T-helper 1 cell treated with Interleukin-12 subunit alpha and Interleukin-12 subunit beta and Interleukin-4 antibody, amounts not matched to agents 30 μg/mL and 1 μg/mL, for 36 hours (primary cell): Measurements from ENCODE around the gene SPEM2.
"Not testable (repeated sequence)": the region's sequence is repeated elsewhere in the genome, so short reads cannot be mapped to it uniquely, and the experiment has no call there.

ENCODE experiments used
- H3K27ac Mint-ChIP-seq: one replicate; pipeline ENCODE4 v1.8.0; 2021; ENCODE audit warnings: mild to moderate bottlenecking, mixed read lengths
- H3K27me3 Mint-ChIP-seq: one replicate; pipeline ENCODE4 v1.8.0; 2021; ENCODE audit warnings: low read depth, mixed read lengths
- H3K36me3 Mint-ChIP-seq: one replicate; pipeline ENCODE4 v1.8.0; 2021; ENCODE audit warnings: low read depth, mixed read lengths
- H3K4me1 Mint-ChIP-seq: one replicate; pipeline ENCODE4 v1.8.0; 2021; ENCODE audit warnings: low read depth, mixed read lengths
- H3K4me3 Mint-ChIP-seq: one replicate; pipeline ENCODE4 v1.8.0; 2021; ENCODE audit warnings: mild to moderate bottlenecking, moderate library complexity, mixed read lengths
- H3K9me3 Mint-ChIP-seq: one replicate; pipeline ENCODE4 v1.8.0; 2021; ENCODE audit warnings: mixed read lengths

Gene SPEM2

DNA sequence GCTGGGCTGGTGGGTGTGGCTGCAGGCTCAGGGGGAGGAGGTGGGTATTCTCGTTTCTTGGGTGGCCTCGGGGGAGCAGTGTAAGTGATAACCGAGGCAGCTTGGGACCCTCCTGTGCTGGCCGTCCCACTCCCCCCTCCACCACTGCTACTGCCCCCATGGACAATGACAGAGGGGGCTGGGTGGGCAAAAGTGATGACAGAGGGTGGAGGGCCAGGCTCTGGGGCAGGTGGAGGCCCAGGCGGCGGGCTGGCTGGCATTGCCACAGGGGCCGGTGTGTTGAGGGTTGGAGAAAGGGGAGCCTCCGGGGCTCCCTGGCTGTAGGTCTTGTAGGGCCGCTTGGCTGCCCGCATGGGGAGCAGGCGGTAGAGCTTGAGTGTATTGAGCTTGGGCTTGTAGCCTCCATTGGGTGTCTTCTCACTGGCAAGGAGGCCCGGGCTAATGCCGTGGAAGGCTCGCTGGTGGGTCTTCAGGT, 38.0 kb downstream of the SPEM2 start:
- H3K4me1 Mint-ChIP-seq, result peaks cover 3% of the 10 kb centered on the region
- no peaks in the 10 kb centered on the region for H3K27me3 Mint-ChIP-seq
- H3K27ac Mint-ChIP-seq, result no peak overlapping the region
- no peaks in the 10 kb centered on the region for H3K9me3 Mint-ChIP-seq
- no peak overlapping the region for H3K4me3 Mint-ChIP-seq
- H3K36me3 Mint-ChIP-seq, result peaks cover 27% of the 10 kb centered on the region

DNA sequence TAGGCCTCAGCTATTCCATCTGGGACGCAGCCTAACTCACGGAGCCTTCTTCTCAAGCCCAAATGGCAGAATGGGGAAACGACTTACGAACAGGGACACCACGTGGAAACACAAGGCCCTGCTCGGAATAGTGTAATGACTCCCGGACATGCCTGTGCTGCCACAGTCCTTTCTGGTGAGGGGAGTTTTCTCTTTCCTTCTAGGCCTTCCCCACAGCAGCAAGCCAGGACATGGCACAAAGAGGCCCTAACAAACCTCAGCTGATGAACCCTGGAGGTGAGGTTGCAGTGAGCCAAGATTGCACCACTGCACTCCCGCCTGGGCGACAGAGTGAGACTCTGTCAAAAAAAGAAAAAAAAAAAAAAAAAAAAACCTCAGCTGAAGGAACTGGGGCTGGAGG, 38.7 kb downstream of the SPEM2 start:
- Mint-ChIP-seq H3K36me3 (peaks cover 26% of the 10 kb centered on the region), H3K4me3 (no peak overlapping the region), H3K4me1 (peaks cover 2% of the 10 kb centered on the region), H3K9me3 (no peaks in the 10 kb centered on the region), H3K27me3 (no peaks in the 10 kb centered on the region), H3K27ac (no peak overlapping the region)

DNA sequence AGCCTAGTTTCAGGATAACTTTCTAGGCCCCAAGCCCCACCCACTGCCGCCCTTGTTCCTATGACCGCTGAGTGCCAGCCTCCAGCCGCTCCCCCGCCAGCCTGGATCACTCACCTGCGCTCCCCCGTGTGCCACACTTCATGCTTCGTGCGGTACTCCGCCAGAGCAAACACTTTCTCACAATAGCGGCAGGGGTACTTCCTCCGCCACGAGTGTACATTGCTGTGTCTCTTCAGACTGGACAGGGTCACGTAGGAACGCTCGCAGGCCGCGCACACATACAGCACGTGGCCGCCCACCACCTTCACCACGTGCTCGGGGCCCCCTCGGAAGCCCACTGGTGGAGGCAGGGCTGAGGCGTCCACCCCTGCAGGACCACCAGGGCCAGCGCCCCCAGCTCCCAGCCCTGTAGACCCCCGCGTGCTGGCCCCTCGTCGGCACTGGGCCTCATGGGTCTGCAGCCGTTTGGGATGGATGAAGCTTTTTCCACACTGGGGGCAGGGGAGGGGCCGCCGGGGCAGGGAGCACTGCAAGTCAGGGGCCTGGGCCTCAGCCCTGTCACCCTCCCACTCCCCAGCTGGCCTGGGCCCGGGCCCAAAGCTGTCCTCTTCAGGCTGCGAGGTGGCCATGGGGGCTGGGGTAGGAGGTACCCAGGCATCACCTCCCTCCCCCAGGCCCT, 40.3 kb downstream of the SPEM2 start:
- Mint-ChIP-seq H3K4me1 (no peaks in the 10 kb centered on the region), H3K27me3 (no peaks in the 10 kb centered on the region), H3K4me3 (no peak overlapping the region), H3K27ac (no peak overlapping the region), H3K36me3 (peaks cover 19% of the 10 kb centered on the region), H3K9me3 (no peaks in the 10 kb centered on the region)

DNA sequence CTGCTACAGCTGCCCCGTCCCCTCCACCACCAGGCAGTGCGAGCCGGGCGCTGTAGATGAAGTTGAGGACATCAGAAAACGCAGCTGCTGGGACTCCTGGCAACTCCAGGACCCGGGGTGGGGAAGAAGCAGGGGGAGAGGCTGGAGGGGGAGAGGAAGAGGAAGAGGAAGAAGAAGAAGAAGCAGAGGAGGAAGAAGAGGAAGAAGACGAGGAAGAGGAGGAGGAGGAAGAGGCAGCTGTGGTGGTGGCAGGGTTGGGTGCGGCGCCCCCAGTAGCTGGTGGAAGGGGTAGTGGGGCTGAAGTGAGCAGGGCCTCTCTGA, 40.9 kb downstream of the SPEM2 start:
- no peak overlapping the region for H3K27ac Mint-ChIP-seq
- no peaks in the 10 kb centered on the region for H3K9me3 Mint-ChIP-seq
- no peaks in the 10 kb centered on the region for H3K27me3 Mint-ChIP-seq
- no peaks in the 10 kb centered on the region for H3K4me1 Mint-ChIP-seq
- no peak overlapping the region for H3K4me3 Mint-ChIP-seq
- peaks cover 14% of the 10 kb centered on the region for H3K36me3 Mint-ChIP-seq

DNA sequence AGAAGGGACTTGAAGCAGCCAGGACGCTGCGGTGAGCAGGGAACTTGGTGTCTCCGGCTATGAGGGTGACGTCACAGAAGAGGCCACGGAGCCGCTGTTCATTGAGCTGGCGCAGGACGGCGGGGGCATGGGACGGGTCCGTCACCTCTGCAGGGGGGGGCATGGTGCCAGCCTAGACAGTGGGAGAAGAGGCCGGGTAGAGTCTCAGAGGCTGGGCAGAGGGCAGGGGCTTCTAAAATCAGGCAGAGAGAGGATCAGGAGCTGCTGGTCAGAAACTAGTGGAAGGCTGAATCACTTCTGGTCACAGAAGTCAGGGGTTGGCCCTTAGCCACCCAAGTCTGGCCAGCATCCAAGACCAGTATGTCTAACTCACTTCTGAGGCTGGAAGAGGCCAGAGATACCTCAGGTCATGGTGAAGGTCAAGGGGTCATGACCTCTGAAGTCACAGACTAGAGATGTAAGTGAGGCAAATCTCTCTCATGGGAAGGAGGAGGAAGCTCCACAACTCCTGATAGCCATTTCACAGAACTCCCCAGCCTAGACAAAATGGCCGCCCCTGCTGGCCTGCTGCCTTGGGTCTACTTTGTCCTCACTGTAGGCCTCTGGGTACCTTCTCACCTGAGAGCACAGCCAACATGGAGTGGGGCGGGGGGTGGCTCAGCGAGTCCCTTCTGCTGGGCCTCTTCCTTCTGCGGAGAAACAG, 41.4 kb downstream of the SPEM2 start:
- Mint-ChIP-seq H3K4me1 (peaks cover 4% of the 10 kb centered on the region), H3K4me3 (no peak overlapping the region), H3K36me3 (peaks cover 12% of the 10 kb centered on the region), H3K9me3 (no peaks in the 10 kb centered on the region), H3K27me3 (no peaks in the 10 kb centered on the region), H3K27ac (no peak overlapping the region)

DNA sequence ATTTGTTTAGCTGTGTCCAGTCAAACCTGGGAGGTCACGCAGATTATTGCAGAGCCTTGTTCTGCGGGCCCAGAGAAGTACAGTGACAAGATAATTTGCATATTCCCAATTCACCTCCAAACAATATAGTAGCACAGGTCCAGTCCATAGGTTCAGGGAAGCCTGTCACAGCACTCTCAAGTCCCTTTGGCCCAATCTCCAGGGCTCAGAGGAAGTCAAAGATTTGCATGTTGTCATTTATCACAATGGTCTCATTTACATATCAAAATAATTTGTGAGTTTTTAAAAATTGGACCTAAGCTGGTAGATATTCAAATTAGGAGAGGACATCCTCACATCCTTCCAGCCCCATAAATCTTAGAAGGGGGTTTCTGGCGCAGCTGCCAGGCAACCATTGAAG, 42.1 kb downstream of the SPEM2 start:
- H3K9me3 Mint-ChIP-seq, result no peaks in the 10 kb centered on the region
- peaks cover 8% of the 10 kb centered on the region for H3K4me1 Mint-ChIP-seq
- H3K27me3 Mint-ChIP-seq, result no peaks in the 10 kb centered on the region
- peaks cover 12% of the 10 kb centered on the region for H3K36me3 Mint-ChIP-seq
- no peak overlapping the region for H3K27ac Mint-ChIP-seq
- no peak overlapping the region for H3K4me3 Mint-ChIP-seq

DNA sequence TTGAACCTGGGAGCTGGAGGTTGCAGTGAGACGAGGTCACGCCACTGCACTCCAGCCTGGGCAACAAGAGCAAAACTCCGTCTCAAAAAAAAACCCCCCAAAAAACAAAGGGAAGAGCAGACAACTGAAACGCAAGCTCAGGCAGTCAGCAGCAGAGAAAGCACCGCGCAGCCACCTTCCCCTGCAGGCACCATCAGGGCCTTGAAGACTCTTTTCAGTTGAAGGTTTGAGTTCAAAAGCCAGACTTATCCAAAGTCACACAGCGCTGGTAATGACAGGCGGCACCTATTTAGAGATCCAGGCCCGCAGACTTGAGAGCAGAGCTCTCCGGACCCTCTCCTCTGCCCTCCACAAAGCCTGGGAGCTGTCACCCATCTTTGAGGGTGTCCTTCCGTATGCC, 42.9 kb downstream of the SPEM2 start:
- no peak overlapping the region for H3K4me3 Mint-ChIP-seq
- H3K9me3 Mint-ChIP-seq, result no peaks in the 10 kb centered on the region
- H3K36me3 Mint-ChIP-seq, result peaks cover 10% of the 10 kb centered on the region
- no peak overlapping the region for H3K27ac Mint-ChIP-seq
- H3K27me3 Mint-ChIP-seq, result no peaks in the 10 kb centered on the region
- H3K4me1 Mint-ChIP-seq, result peaks cover 8% of the 10 kb centered on the region

DNA sequence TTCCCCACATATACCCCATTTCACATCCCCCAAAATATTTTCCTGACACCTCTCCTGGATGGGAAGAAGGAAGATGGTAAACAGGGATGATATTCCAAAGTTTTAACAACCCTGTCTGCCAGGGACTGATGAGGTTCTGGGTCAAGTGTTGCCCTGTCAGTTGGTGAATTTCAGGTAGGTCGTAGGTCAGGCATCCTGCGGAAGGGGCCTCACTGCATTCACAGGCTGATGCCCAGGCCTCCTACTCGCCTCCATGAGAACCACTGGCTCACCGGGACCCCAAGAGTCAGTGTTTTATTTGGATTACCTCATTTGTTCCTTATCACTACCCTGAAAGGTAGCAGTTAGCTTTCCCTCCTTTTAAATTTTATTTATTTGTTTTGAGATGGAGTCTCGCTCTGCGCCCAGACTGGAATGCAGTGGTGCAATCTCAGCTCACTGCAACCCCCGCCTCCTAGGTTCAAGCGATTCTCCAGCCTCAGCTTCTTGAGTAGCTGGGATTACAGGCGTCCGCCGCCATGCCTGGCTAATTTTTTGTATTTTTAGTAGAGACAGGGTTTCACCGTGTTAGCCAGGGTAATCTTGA, 43.5 kb downstream of the SPEM2 start:
- no peak overlapping the region for H3K27ac Mint-ChIP-seq
- H3K27me3 Mint-ChIP-seq, result no peaks in the 10 kb centered on the region
- H3K4me1 Mint-ChIP-seq, result peaks cover 8% of the 10 kb centered on the region
- H3K4me3 Mint-ChIP-seq, result no peak overlapping the region
- no peaks in the 10 kb centered on the region for H3K9me3 Mint-ChIP-seq
- H3K36me3 Mint-ChIP-seq, result peaks cover 10% of the 10 kb centered on the region

DNA sequence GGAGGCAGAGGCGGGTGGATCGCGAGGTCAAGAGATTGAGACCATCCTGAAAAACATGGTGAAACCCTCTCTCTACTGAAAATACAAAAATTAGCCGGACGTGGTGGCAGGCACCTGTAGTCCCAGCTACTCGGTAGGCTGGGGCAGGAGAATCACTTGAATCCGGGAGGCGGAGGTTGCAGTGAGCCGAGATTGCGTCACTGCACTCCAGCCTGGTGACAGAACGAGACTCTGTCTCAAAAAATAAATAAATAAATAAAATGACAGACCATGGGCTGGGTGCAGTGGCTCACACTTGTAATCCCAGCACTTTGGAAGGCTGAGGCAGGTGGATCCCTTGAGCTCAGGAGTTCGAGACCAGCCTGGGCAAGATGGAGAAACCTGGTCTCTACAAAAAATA, 44.4 kb downstream of the SPEM2 start:
- not testable (repeated sequence) for H3K9me3 Mint-ChIP-seq, H3K36me3 Mint-ChIP-seq, H3K27me3 Mint-ChIP-seq, H3K4me1 Mint-ChIP-seq, H3K4me3 Mint-ChIP-seq, H3K27ac Mint-ChIP-seq

DNA sequence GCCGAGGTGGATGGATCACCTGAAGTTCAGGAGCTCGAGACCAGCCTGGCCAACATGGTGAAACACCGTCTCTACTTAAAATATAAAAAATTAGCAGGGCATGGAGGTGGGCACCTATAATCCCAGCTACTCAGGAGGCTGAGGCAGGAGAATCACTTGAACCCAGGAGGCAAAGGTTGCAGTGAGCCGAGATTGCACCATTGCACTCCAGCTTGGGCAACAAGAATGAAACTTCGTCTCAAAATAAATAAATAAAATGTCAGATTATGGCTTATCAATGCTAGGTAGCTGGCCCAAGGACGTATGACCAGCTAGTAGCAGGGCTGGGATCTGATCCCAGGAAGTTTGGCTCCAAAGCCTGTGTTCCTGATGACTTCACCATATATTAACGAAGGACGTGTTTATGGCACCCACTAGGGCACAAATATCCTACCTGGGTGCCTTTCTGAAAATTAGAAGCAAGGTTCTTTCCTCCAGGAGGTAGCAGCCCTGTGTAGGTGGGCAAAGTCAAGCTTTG, 45.1 kb downstream of the SPEM2 start:
- H3K36me3 Mint-ChIP-seq, H3K4me1 Mint-ChIP-seq, H3K27ac Mint-ChIP-seq, H3K9me3 Mint-ChIP-seq, H3K4me3 Mint-ChIP-seq, H3K27me3 Mint-ChIP-seq: not testable (repeated sequence)

DNA sequence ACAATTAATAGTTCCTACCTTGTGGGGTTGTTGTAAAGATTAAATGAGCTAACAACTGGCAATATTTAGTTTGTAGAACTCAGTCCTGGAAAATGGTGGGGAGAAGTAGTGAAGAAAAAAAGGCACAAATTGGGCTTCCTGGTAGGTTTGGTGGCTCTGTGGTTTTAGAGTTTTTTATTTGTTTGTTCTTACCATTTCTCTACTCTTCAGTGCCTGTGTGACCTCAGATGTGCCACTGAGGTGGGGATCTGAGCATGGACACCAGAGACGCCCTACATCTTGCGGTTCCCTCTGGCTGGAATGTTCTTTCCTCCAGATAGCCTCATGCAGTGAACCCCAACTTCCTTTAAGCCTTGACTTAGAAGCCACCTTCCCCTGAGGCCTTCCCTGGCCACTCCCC, 46.3 kb downstream of the SPEM2 start:
- no peak overlapping the region for H3K27ac Mint-ChIP-seq
- peaks cover 18% of the 10 kb centered on the region for H3K4me1 Mint-ChIP-seq
- no peaks in the 10 kb centered on the region for H3K27me3 Mint-ChIP-seq
- H3K36me3 Mint-ChIP-seq, result peaks cover 4% of the 10 kb centered on the region
- no peak overlapping the region for H3K4me3 Mint-ChIP-seq
- no peaks in the 10 kb centered on the region for H3K9me3 Mint-ChIP-seq

DNA sequence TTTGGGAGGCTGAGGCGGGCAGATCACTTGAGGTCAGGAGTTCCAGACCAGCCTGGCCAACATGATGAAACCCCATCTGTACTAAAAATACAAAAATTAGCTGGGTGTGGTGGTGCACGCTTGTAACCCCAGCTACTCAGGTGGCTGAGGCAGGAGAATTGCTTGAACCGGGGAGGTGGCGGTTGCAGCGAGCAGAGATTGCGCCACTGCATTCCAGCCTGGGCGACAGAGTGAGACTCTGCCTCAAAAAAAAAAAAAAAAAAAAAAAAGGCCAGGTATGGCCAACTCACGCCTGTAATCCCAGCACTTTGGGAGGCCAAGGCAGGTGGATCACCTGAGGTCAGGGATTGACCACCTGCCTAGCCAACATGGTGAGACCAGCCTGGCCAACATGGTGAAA, 49.4 kb downstream of the SPEM2 start:
- H3K9me3 Mint-ChIP-seq, H3K36me3 Mint-ChIP-seq, H3K27ac Mint-ChIP-seq, H3K27me3 Mint-ChIP-seq, H3K4me3 Mint-ChIP-seq: not testable (repeated sequence)
- peaks cover 29% of the 10 kb centered on the region for H3K4me1 Mint-ChIP-seq

DNA sequence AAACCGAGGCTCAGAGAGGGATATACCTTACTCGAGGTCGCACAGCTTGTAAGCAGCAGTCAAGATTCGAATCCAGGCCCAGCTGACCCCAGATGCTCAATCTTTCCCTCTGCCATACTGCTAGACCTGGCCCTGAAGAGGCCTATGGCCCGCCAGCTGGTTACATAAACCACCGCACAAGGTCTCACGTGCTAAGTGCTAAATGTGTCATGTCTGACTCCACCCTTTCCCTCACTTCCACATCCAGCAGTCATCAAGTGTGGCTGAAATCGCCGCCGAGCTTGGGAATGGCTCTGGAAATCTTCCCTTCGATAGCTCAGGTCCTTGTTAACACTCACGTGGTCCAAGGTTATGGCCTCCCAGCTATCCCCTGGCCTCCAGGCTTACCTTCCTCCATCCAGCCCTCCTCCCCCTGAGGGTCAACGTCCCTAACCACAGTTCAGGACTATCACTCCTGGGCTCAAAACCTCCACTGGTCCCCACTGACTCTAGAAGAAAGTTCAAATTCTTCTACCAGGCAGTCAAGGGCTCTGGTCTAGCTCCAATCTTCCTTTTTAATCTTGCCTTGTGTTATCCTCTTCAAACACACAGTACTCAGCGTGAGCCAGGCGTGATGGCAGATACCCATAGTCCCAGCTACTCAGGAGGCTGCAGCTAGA, 50.5 kb downstream of the SPEM2 start:
- Mint-ChIP-seq H3K4me3 (no peak overlapping the region), H3K27ac (no peak overlapping the region), H3K9me3 (no peaks in the 10 kb centered on the region), H3K4me1 (peaks cover 35% of the 10 kb centered on the region), H3K36me3 (no peaks in the 10 kb centered on the region), H3K27me3 (no peaks in the 10 kb centered on the region)

DNA sequence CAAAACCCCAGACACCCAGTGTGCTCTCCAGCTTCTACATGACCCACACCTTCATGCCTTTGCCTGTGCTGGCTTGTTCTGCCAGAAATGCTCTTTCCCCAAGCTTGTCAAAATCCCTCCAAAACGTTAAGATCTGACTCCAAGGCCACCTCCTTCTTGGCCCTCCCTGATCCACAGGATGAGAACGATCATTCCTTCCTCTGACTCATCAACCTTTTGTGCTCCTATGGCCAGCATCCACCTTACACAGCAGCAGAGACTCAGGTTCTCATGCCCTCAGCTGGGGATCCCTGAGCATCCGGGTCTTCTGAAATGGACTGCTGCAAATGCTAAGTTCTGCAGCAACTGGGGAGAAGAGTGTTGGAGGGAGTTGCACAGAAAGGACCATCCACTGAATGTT, 51.1 kb downstream of the SPEM2 start:
- no peaks in the 10 kb centered on the region for H3K36me3 Mint-ChIP-seq
- H3K4me3 Mint-ChIP-seq, result peak overlapping the region; percentile 5
- no peak overlapping the region for H3K27ac Mint-ChIP-seq
- no peaks in the 10 kb centered on the region for H3K9me3 Mint-ChIP-seq
- H3K27me3 Mint-ChIP-seq, result no peaks in the 10 kb centered on the region
- peaks cover 35% of the 10 kb centered on the region for H3K4me1 Mint-ChIP-seq

DNA sequence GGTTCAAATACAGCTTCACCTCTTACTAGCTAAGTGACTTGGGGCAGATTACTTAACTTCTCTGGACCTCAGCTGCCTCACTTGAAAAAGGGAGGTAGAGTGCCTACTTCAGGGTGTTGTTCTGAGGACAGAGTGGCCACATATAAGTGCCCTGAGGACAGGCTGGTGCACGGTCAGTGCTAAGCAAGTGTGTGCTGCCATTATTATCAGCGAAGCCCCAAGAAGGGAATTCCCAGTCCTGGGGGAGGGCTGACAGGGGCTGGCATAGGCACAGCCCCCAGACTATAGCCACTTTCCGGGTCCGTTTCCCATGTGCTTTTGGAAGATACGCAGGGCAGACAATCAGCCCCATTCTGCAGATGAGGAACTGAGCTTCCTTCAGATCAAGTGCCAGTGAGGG, 51.5 kb downstream of the SPEM2 start:
- no peaks in the 10 kb centered on the region for H3K27me3 Mint-ChIP-seq
- H3K36me3 Mint-ChIP-seq, result no peaks in the 10 kb centered on the region
- H3K4me3 Mint-ChIP-seq, result no peak overlapping the region
- H3K9me3 Mint-ChIP-seq, result no peaks in the 10 kb centered on the region
- H3K27ac Mint-ChIP-seq, result no peak overlapping the region
- H3K4me1 Mint-ChIP-seq, result peaks cover 33% of the 10 kb centered on the region
